WTC11 (cell line): ENCODE results near the gene ATP6V1C2. TPM values are rescaled to one million over a fixed set of nuclear protein-coding genes. Genes with fewer than 3 reads are reported as not detected.

ENCODE experiments used
- ATAC-seq: fragments of 200-7000 bp; cut with Tn5 transposase; 2 replicates; pipeline ENCODE4 v1.10.0; 2021; ENCODE audit warnings: mild to moderate bottlenecking, moderate library complexity
- CTCF ChIA-PET: fragments of 300-600 bp; sonication (Branson Sonifier 250); formaldehyde crosslinking; loops from one replicate; lab custom pipeline; 2021; ENCODE audit warnings: antibody characterized with exemption; lab: Charles Lee
- POLR2A ChIA-PET: fragments of 350-600 bp; sonication (Branson Sonifier 250); formaldehyde crosslinking; loops from one replicate; lab custom pipeline; 2021; ENCODE audit warnings: antibody characterized with exemption; lab: Charles Lee
- DNase-seq: peaks from one replicate; pipeline ENCODE4 v3.0.0; 2021; ENCODE audit warnings: low spot score
- H3K27ac Mint-ChIP-seq: 2 replicates; pipeline ENCODE4 v1.8.0; 2021; ENCODE audit warnings: mixed read lengths
- H3K27me3 Mint-ChIP-seq: 2 replicates; pipeline ENCODE4 v1.8.0; 2021; ENCODE audit warnings: low read depth, mild to moderate bottlenecking, moderate library complexity, mixed read lengths
- H3K36me3 Mint-ChIP-seq: 2 replicates; pipeline ENCODE4 v1.8.0; 2021; ENCODE audit warnings: mixed read lengths
- H3K4me1 Mint-ChIP-seq: 2 replicates; pipeline ENCODE4 v1.8.0; 2022; ENCODE audit warnings: mixed read lengths
- H3K4me3 Mint-ChIP-seq: 2 replicates; pipeline ENCODE4 v1.8.0; 2021; ENCODE audit warnings: mild to moderate bottlenecking, moderate library complexity, mixed read lengths
- H3K9me3 Mint-ChIP-seq: 2 replicates; pipeline ENCODE4 v1.8.0; 2021; ENCODE audit warnings: mixed read lengths
- ARID4B ChIP-seq: sonication (generic); formaldehyde crosslinking; IDR thresholded peaks from 2 replicates; pipeline ENCODE4 v1.8.0; 2023; ENCODE audit warnings: missing genetic modification reagents, mild to moderate bottlenecking, borderline replicate concordance
- CDX4 ChIP-seq: fragments of 250-450 bp; sonication (Bioruptor Pico); IDR thresholded peaks from 2 replicates; pipeline ENCODE4 v1.9.0; 2021; ENCODE audit warnings: moderate library complexity, mild to moderate bottlenecking, inconsistent platforms, borderline replicate concordance
- CTCF ChIP-seq: fragments of 200-600 bp; IDR thresholded peaks from 2 replicates; pipeline ENCODE4 v1.8.0; 2022; ENCODE audit warnings: antibody characterized with exemption
- E2F5 ChIP-seq: sonication (generic); formaldehyde crosslinking; IDR thresholded peaks from 2 replicates; pipeline ENCODE4 v1.8.1; 2022; ENCODE audit warnings: mild to moderate bottlenecking, moderate library complexity, missing genetic modification reagents
- FOXK1 ChIP-seq: sonication (generic); formaldehyde crosslinking; IDR thresholded peaks from 2 replicates; pipeline ENCODE4 v1.8.0; 2022; ENCODE audit warnings: mild to moderate bottlenecking, moderate library complexity, missing genetic modification reagents
- GABPB1 ChIP-seq: sonication (generic); formaldehyde crosslinking; IDR thresholded peaks from 2 replicates; pipeline ENCODE4 v1.8.1; 2023; ENCODE audit warnings: mild to moderate bottlenecking, missing genetic modification reagents
- GTF2I ChIP-seq: fragments of 250-450 bp; sonication (Bioruptor Pico); conservative IDR thresholded peaks from 2 replicates; pipeline ENCODE4 v1.4.0; 2021; ENCODE audit warnings: mild to moderate bottlenecking
- MXD4 ChIP-seq: fragments of 250-450 bp; sonication (Bioruptor Pico); IDR thresholded peaks from 2 replicates; pipeline ENCODE4 v1.8.0; 2021; ENCODE audit warnings: mild to moderate bottlenecking, moderate library complexity, borderline replicate concordance
- NFATC4 ChIP-seq: fragments of 250-450 bp; sonication (Bioruptor Pico); IDR thresholded peaks from 2 replicates; pipeline ENCODE4 v1.9.0; 2021; ENCODE audit warnings: mild to moderate bottlenecking
- NR3C1 ChIP-seq: sonication (generic); formaldehyde crosslinking; conservative IDR thresholded peaks from 2 replicates; pipeline ENCODE4 v1.8.1; 2023; ENCODE audit warnings: low read depth, mild to moderate bottlenecking, missing genetic modification reagents
- STAT6 ChIP-seq: sonication (generic); formaldehyde crosslinking; conservative IDR thresholded peaks from 2 replicates; pipeline ENCODE4 v1.8.1; 2023; ENCODE audit warnings: mild to moderate bottlenecking, low read depth, missing genetic modification reagents, moderate library complexity
- TCF7 ChIP-seq: sonication (generic); formaldehyde crosslinking; IDR thresholded peaks from 2 replicates; pipeline ENCODE4 v1.8.0; 2022; ENCODE audit warnings: mild to moderate bottlenecking, low read depth, missing genetic modification reagents, moderate library complexity
- TP53 ChIP-seq: sonication (generic); formaldehyde crosslinking; IDR thresholded peaks from 2 replicates; pipeline ENCODE4 v1.8.1; 2023; ENCODE audit warnings: mild to moderate bottlenecking, missing genetic modification reagents
- ZMAT4 ChIP-seq: fragments of 250-450 bp; sonication (Bioruptor Pico); IDR thresholded peaks from 2 replicates; pipeline ENCODE4 v1.9.0; 2021; ENCODE audit warnings: mild to moderate bottlenecking
- ZNF219 ChIP-seq: sonication (generic); formaldehyde crosslinking; IDR thresholded peaks from 2 replicates; pipeline ENCODE4 v1.8.0; 2023; ENCODE audit warnings: missing genetic modification reagents, mild to moderate bottlenecking, borderline replicate concordance
- ZNF263 ChIP-seq: sonication (generic); formaldehyde crosslinking; IDR thresholded peaks from 2 replicates; pipeline ENCODE4 v1.8.1; 2022; ENCODE audit warnings: low read depth, mild to moderate bottlenecking, moderate library complexity, missing genetic modification reagents
- ZNF512 ChIP-seq: sonication (generic); formaldehyde crosslinking; IDR thresholded peaks from 2 replicates; pipeline ENCODE4 v1.8.1; 2022; ENCODE audit warnings: missing genetic modification reagents, borderline replicate concordance
- ZNF671 ChIP-seq: fragments of 250-450 bp; sonication (Bioruptor Pico); IDR thresholded peaks from 2 replicates; pipeline ENCODE4 v1.8.0; 2021; ENCODE audit warnings: mild to moderate bottlenecking
- total RNA-seq: library from RNA; stranded (reverse); gene quantifications from 3 replicates; pipeline ENCODE4 v1.2.3, GENCODE V29; 2021

The ATP6V1C2 gene
- total RNA-seq, 1 experiment from 2014 or later: 0.42 TPM

GRCh38 chr2:10750610-10751009, 29.2 kb downstream of the ATP6V1C2 start:
- DNase-seq (no peak), ATAC-seq (no peak)
- ChIA-PET CTCF (no interaction called here), POLR2A (no interaction called here)
- TF ChIP-seq CTCF: no peak
- no peak for TF ChIP-seq E2F5 (CRISPR knock-in tag)
- TF ChIP-seq TCF7 (CRISPR knock-in tag): no peak
- no peak for TF ChIP-seq ZMAT4 (CRISPR knock-in tag)
- peak; percentile 80 for TF ChIP-seq GTF2I
- no peak for TF ChIP-seq ZNF219 (CRISPR knock-in tag)
- no peak for TF ChIP-seq CDX4
- no peak for TF ChIP-seq STAT6 (CRISPR knock-in tag)
- TF ChIP-seq TP53: no peak
- H3K27me3 Mint-ChIP-seq: no peaks in the 10 kb centered on the region
- no peak overlapping the region for H3K27ac Mint-ChIP-seq
- no peaks in the 10 kb centered on the region for H3K4me1 Mint-ChIP-seq
- H3K4me3 Mint-ChIP-seq: no peak overlapping the region
- no peaks in the 10 kb centered on the region for H3K36me3 Mint-ChIP-seq
- no peaks in the 10 kb centered on the region for H3K9me3 Mint-ChIP-seq

GRCh38 chr2:10752236-10752635, 30.8 kb downstream of the ATP6V1C2 start:
- peak overlapping the region; percentile 27; the same call in 1 of the 2 replicates for H3K27ac Mint-ChIP-seq
- ATAC-seq: no peak
- TF ChIP-seq ZNF671 (CRISPR knock-in tag) (no peak), GABPB1 (CRISPR knock-in tag) (no peak), NR3C1 (CRISPR knock-in tag) (no peak), ZNF512 (CRISPR knock-in tag) (no peak), NFATC4 (CRISPR knock-in tag) (no peak), FOXK1 (no peak), ZNF219 (CRISPR knock-in tag) (no peak), ZNF263 (no peak), TP53 (no peak), MXD4 (CRISPR knock-in tag) (no peak), CDX4 (no peak), ARID4B (CRISPR knock-in tag) (no peak), CTCF (no peak)

More at GRCh38 chr2:10752236-10752635, 30.8 kb downstream of the ATP6V1C2 start:
- CTCF ChIA-PET: no interaction called here
- no peak for DNase-seq
- POLR2A ChIA-PET: no interaction called here
- Mint-ChIP-seq H3K4me3 (no peak overlapping the region), H3K27me3 (no peaks in the 10 kb centered on the region), H3K36me3 (no peaks in the 10 kb centered on the region), H3K9me3 (no peaks in the 10 kb centered on the region), H3K4me1 (no peaks in the 10 kb centered on the region)
